ENCODE results near the gene RBMS1. TPM values are rescaled to one million over a fixed set of nuclear protein-coding genes. Genes with fewer than 3 reads are reported as not detected.

The RBMS1 gene
- total and polyA plus RNA-seq, 3 donors from 2014 or later: 26.8 to 34.7 (median 30.0) TPM

- TF ChIP-seq, protein P1, sequence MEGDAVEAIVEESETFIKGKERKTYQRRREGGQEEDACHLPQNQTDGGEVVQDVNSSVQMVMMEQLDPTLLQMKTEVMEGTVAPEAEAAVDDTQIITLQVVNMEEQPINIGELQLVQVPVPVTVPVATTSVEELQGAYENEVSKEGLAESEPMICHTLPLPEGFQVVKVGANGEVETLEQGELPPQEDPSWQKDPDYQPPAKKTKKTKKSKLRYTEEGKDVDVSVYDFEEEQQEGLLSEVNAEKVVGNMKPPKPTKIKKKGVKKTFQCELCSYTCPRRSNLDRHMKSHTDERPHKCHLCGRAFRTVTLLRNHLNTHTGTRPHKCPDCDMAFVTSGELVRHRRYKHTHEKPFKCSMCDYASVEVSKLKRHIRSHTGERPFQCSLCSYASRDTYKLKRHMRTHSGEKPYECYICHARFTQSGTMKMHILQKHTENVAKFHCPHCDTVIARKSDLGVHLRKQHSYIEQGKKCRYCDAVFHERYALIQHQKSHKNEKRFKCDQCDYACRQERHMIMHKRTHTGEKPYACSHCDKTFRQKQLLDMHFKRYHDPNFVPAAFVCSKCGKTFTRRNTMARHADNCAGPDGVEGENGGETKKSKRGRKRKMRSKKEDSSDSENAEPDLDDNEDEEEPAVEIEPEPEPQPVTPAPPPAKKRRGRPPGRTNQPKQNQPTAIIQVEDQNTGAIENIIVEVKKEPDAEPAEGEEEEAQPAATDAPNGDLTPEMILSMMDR (IDR thresholded peaks at IDR 0.05): no peak
- no peak for TF ChIP-seq POLR2A (IDR thresholded peaks at IDR 0.05)
- no peak overlapping the region for H3K4me3 ChIP-seq
- H3K27me3 ChIP-seq: no peaks in the 10 kb centered on the region
- no peaks in the 10 kb centered on the region for H3K9me3 ChIP-seq
- DNase-seq: no peak
- H3K4me1 ChIP-seq: peaks cover 46% of the 10 kb centered on the region
- intact Hi-C loops (cut with DNase I; ENCODE audit: low total_unique reads): no loop called here
- H3K27ac ChIP-seq: peak overlapping the region in 1 of 2 donors; percentile 38
- H3K36me3 ChIP-seq (ENCODE audit: low read depth, missing control alignments): no peaks in the 10 kb centered on the region
Measured at GRCh38 chr2:160373666-160374065, 119.9 kb downstream of the RBMS1 start.

- H3K27me3 ChIP-seq: no peaks in the 10 kb centered on the region
- intact Hi-C loops (cut with DNase I; ENCODE audit: low total_unique reads): no loop called here
- no peaks in the 10 kb centered on the region for H3K9me3 ChIP-seq
- TF ChIP-seq, protein P1 (IDR thresholded peaks at IDR 0.05): no peak
- TF ChIP-seq POLR2A (IDR thresholded peaks at IDR 0.05): no peak
- DNase-seq: no peak
- WGBS, 2 donors: 55 to 84% methylated on average over 2 of the region's 2 CpGs
- no peak overlapping the region for H3K4me3 ChIP-seq
- no peaks in the 10 kb centered on the region for H3K36me3 ChIP-seq (ENCODE audit: low read depth, missing control alignments)
- H3K4me1 ChIP-seq: peaks cover 42% of the 10 kb centered on the region
- peak overlapping the region in 1 of 2 donors; percentile 38 for H3K27ac ChIP-seq
Measured at GRCh38 chr2:160373263-160373662, 120.3 kb downstream of the RBMS1 start.

DNA sequence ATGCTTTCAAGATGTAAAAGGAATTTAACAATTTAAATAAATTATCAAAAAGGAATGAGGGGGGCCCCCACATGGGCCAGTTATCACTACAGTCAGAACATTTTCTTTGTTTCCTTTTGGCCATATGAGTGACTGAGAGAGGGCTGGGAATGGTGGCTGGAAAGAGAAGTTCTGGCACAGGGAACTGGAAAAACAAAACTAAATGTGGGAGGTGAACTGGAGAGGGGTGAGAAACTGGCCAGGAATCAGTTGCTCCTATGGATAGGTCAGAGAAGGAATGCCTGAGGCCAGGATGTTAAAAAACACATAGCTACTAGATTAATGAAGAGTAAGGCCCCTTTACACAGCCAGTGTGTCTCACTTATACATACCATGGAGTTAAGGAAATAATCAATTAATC, 121.0 kb downstream of the RBMS1 start:
- Histone ChIP-seq H3K27ac (peak overlapping the region in 1 of 2 donors; percentile 43), H3K36me3 (ENCODE audit: low read depth, missing control alignments) (no peaks in the 10 kb centered on the region), H3K4me3 (no peak overlapping the region), H3K4me1 (peaks cover 41% of the 10 kb centered on the region), H3K9me3 (no peaks in the 10 kb centered on the region), H3K27me3 (no peaks in the 10 kb centered on the region)
- no peak for DNase-seq
- intact Hi-C loops (cut with DNase I; ENCODE audit: low total_unique reads): no loop called here
- no peak for TF ChIP-seq POLR2A (IDR thresholded peaks at IDR 0.05)
- TF ChIP-seq, protein P1 (IDR thresholded peaks at IDR 0.05): no peak

GRCh38 chr2:160372010-160372356, 121.6 kb downstream of the RBMS1 start:
- H3K27me3 ChIP-seq: no peaks in the 10 kb centered on the region
- no peak overlapping the region for H3K4me3 ChIP-seq
- intact Hi-C loops (cut with DNase I; ENCODE audit: low total_unique reads): no loop called here
- peaks cover 37% of the 10 kb centered on the region for H3K4me1 ChIP-seq
- no peaks in the 10 kb centered on the region for H3K36me3 ChIP-seq (ENCODE audit: low read depth, missing control alignments)
- H3K9me3 ChIP-seq: no peaks in the 10 kb centered on the region
- peak overlapping the region in 1 of 2 donors; percentile 43 for H3K27ac ChIP-seq
- WGBS, 2 donors: 40 to 42% methylated on average over 1 of the region's 1 CpG
- TF ChIP-seq POLR2A (IDR thresholded peaks at IDR 0.05): no peak
- TF ChIP-seq, protein P1 (IDR thresholded peaks at IDR 0.05): no peak
- DNase-seq: no peak

GRCh38 chr2:160371251-160372009, 122.2 kb downstream of the RBMS1 start:
- Histone ChIP-seq H3K9me3 (no peaks in the 10 kb centered on the region), H3K36me3 (ENCODE audit: low read depth, missing control alignments) (no peaks in the 10 kb centered on the region), H3K4me3 (no peak overlapping the region), H3K27me3 (no peaks in the 10 kb centered on the region), H3K27ac (peak overlapping the region in 1 of 2 donors; percentile 43), H3K4me1 (peaks cover 31% of the 10 kb centered on the region)
- no peak for DNase-seq
- 34 to 46% methylated on average over 8 of the region's 8 CpGs for WGBS, 2 donors
- intact Hi-C loops (cut with DNase I; ENCODE audit: low total_unique reads): no loop called here
- TF ChIP-seq, protein P1 (IDR thresholded peaks at IDR 0.05): no peak
- no peak for TF ChIP-seq POLR2A (IDR thresholded peaks at IDR 0.05)
